Glomerular endothelial cell (primary cell): ENCODE results near the gene SCRN2. TPM values are rescaled to one million over a fixed set of nuclear protein-coding genes. Genes with fewer than 3 reads are reported as not detected.

Source experiments
- DNase-seq: peaks from one replicate; pipeline ENCODE4 v3.0.0-alpha.2; 2011; ENCODE audit warnings: low read depth, low spot score; ENCODE audit errors: extremely low read depth
- total RNA-seq: library from RNA; depleted of rRNA; stranded (reverse); fragments of >200 nt; gene quantifications from 2 replicates; pipeline ENCODE4 v1.2.3, GENCODE V29; 2015

SCRN2 gene
- total RNA-seq, 1 donor from 2014 or later, result 27.8 TPM

DNA sequence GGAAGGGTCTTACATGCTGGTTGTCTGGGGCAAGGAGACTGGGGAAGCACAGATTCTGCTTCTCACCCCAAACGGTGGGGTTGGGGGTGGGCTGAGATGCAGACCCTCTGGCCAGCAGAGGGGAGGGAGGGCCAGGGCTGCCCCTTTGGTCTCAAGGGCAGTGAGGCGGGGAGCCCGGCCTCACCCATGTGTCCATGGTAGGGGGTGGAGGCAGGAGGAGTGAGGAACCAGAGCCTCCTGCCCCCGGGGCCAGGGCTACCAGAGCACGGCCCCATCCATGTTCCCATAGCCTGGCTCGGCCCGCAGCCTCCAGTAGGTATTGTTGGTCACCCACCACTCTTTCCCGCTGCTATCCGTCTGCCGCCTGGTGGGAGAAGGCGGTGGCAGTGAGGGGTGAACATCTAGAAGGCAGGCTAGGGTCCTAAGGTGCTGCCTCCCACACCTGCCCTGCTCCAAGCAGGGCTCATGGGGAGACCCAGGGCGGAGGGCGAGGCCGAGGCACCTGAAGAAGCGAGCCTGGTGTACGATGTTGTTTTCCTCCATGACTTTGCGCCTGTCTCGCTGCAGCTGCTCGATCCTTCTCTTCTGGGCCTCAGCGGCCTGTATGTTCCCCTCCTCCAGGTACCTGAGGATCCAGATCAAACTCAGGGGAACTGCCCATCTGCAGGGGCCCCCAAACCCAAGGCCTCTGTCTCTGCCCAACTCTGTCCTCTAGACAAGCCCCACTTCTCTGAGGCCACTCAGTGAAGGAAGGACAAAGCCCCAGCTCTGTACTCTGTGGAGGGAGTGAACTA, 32.8 kb downstream of the SCRN2 start:
- DNase-seq, result no peak

DNA sequence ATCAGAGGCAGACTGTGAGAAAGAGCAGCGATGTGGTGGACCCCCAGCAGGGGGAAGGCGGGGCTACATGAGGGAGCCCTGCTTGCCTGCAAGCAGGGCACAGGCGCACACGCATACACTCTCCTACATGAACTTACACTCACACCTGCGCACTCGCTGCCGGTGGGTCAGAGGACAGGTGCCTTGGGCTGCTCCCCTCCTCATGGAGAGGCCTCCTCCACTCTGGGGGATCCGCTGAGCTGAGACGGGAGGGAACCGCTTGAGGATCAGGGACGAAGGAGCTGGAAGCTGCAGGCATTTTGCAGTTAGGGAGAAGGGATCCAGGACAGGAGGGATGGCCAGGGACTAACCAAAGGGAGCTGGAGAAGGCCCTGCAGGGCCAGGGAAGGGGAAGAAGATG, 33.7 kb downstream of the SCRN2 start:
- DNase-seq, result no peak

DNA sequence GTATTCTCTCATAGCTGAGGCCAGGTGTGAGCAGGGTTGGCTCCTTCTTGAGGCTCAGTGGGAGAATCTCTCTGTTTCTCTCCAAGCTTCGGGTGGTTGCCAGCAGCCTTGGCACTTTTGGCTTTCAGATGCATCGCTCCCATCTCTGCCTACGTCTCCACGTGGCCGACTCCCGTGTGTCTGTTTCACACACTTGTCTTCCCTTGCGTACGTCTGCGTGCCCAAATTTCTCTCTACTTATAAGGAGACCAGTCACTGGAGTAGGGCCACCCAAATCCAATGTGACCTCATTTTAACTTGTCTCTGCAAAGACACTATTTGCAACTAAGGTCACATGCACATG, 34.2 kb downstream of the SCRN2 start:
- no peak for DNase-seq

DNA sequence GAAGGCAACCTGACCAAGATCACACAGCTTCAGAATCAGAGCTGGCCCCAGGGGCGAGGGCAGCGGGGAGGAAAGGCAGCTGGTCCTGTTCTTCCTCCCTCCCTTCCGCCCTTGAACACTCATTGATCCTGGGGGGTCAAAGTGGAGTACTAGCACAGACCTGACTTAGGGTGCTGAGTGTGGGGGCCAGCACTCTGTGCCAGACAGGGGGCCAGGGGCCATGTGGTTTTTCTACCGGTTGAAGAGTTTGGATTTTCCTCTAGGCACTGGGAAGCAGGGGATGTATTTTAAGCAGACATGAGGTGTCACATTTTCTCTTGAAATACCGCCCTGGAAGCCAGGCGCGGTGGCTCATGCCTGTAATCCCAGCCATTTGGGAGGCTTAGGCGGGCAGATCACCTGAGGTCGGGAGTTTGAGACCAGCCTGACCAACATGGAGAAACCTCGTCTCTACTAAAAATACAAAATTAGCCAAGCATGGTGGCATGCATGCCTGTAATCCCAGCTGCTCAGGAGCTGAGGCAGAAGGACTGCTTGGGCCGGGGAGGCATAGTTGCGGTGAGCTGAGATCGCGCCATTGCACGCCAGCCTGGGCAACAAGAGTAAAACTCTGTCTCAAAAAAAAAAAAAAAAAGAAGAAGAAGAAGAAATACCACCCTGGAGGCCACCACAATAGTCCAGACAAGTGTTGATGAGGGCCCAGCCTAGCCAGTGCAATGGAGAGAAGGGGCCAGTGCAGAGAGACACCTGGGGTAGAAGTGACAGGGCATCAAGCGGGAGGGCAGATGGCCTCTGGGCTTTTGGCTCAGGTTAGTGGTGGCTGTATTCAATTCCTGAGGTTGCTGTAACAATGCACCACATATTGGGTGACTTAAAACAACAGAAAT, 34.8 kb downstream of the SCRN2 start:
- DNase-seq, result no peak

DNA sequence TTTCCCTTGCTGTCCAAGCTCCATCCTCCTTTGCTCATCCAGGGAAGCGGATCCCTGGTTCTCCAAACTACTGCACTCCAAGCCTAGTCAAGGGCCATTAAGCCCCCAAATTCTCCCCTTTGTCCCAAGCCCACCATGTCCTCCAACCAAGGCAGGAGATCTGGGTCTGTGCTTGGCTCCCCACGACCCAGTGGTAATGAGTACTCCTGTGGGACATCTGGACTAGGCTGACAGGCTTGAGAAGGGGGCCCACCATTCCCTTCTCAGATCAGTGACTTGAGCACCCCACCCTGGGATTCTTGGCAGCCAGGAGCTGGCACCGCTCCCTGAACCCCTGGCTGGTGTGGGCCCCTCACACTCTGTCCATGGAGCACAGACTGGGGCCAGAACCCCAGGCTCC, 36.6 kb downstream of the SCRN2 start:
- no peak for DNase-seq

DNA sequence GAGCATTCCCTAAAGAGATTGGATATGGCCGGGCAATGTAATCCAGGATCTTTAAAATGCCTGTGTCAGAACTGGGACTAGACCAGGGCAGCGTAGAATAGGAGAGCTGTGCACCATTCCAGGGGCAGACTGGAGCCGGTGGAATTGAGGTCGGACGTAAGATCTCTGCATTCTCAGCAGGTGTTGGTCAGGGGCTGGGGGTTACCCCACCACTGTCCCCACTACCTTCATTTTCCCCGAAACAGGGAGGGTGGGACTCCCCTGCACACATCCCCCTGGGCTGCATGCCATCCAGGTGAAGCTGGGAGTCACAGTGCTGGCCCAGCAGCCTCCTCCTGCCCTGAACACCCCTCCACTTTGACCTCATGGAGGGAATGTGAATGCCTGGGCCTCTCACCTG, 37.3 kb downstream of the SCRN2 start:
- no peak for DNase-seq

DNA sequence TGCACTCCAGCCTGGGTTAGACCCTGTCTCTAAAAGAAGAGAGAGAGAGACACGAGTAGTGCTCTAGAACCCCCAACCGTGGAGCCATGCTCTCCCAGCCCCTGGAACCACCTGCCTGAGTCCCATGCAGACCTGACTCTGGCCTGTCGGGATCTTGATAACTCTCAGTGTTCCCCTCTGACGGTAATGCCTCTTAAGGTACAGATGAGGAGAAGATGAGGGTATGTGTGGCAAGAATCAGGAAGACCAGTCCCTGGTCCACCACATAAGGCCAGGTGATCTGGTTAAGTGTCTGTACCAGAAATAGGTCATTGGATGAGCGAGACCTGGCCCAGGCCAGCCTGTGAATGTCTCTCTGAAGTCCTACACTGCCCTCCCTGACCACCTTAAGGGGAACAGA, 37.9 kb downstream of the SCRN2 start:
- DNase-seq, result no peak

DNA sequence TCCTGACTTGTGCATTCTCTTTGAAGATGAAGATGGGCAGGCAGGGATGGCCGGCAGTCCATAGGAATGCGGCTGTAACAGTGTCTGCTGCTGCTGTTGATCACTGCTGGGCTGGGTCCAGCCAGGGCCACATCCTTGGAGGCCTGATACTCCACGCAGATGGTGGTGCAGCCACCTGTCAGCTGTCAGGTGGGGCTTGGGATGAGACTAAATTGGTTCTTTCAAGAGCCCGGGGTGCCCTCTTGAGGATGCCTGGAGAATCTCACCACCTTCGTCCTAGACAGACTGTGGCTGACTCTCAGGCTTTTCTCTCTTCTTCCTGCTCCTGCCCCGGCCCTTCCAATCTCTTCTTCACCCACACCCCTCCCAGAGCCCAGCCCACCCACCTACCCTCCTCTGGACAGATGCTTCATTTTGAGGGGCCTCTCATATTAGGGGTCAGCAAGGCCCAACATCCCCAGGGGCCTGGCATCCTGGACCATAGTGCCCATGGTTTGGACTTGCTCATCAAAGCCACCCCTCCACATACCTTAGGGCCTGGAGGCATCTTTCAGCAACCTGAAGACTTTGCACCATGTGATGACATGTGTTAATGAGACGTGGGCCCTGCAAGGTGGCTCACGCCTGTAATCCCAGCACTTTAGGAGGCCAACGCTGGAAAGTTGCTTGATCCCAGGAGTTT, 38.6 kb downstream of the SCRN2 start:
- DNase-seq, result peak; percentile 20

DNA sequence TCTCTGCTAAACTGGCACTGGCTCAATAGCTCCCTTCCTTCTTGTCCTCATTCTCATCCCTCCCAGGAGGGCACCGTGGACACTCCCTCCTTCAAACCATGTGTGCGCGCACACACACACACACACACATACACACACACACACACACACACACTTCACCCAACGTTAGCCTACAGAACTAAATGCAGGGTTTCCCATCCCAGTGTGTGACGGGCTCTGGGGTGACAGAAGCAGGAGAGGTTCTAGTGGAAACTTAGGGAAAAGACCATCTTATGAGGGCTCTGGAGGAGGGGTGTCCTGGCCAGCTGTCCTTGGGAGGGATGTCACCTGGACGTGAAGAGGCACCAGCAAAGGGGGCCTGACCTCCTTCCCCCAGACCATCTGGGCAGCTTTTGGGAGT, 39.2 kb downstream of the SCRN2 start:
- DNase-seq, result no peak

DNA sequence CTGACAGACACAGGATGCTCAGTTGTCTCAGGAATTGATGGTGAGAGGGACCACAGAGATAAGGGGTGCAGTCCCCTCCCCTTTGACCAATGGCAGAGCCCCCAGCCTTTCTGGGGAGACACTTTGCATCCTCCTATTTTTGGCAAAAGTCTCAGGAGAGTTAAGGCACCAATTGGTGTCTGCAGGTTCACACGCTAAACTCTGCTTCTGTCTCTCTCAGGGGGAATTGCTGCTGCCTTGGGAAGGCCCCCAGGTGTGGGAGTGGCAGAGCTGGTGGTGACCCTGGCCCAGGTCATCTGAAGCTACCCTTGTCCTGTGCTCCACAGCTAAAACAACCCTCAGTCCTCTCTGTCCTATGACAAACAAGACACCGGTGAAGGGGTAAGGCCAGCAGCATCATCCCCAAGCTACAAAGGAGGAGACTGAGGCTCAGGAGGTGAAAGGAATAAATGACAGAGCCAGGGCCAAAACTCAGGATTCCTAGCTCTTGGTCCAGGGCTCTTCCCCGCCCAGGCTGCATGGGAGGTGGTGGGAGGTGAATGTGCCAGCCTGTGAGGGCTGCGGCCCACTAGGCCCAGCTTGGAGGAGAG, 39.8 kb downstream of the SCRN2 start:
- no peak for DNase-seq

DNA sequence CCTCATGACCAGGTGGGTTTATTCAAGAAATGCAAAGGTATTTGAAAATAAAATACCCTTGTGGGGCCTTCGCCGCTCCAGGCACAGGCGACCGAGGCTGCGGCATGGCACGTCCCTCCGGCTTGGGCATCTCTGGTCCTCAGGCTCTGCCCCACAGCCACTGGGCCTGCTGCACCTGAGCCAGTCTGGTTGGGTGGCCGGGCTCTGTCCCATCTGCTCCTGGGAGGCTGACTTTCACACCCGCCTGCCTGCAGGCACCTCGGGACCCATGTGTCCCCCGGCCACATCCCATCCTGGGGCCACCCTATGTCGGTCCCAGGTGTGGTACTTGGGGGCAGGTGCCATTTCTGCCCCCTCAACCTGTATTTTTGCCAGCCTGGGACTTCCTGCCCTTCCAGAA, 40.4 kb downstream of the SCRN2 start:
- DNase-seq, result no peak

DNA sequence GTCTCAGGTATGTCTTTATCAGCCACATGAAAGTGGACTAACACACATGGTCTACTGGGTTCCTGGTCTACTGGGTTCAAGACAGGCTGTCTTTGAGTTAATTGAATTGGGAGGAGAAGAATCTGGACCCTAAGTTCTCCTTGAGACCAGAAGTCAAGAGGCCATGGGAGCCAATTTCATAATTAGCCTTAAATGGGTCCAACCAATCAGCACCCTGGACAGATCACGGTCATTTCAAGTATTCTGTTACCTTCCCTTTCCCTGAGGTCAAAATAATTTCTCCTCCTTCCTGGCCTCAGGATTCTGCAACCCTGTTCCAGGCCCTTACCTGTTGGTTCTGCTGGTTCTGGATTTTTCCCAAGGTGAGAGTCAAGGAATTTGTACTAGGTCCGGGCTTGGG, 43.3 kb downstream of the SCRN2 start:
- no peak for DNase-seq

DNA sequence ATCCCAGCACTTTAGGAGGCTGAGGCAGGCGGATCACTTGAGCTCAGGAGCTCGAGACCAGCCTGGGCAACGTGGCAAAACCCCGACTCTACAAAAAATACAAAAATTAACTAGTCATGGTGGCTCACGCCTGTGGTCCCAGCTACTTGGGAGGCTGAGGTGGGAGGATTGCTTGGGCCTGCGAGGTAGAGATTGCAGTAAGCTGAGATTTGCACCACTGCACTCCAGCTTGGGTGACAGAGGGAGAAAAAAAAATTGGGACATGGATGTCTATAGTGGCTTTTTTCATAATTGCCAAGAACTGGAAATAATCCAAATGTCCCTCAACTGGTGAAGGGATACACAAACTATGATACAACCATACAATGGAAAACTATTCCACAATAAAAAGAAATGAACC, 48.1 kb downstream of the SCRN2 start:
- DNase-seq, result no peak

DNA sequence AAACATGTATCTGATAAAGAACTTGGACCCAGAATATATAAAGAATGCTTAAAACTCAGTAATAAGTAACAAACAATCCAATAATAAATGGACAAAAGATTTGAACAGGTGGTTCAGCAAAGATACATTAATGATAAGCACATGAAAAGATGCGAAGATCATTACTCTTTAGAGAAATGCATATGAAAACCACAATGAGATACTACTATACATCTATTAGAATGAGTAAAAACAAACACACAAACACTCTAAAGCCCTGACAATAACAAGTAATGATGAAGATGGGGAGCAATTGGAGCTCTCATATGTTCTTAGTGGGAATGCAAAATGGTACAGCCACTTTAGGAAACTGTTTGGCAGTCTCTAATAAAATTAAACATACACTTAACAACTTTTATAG, 48.6 kb downstream of the SCRN2 start:
- no peak for DNase-seq

DNA sequence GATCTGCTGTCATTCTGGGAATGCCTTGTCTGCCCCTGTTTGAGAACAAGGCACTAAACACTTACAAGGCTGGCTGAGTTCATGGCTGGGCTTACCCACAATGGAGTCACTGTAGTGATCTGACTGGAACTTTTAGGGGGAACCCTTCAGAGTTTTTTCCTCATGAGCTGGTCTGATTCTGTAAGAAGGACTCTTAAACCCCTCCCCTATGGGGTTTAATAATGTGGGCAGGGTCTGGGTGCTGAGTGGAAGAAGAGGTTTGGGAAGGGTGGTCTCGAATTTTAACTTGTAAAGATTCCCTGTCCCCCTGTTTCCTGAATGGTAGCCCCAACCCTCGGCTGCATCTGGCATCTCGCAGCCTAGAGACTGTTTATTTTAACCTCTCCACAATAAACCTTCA, 50.0 kb downstream of the SCRN2 start:
- DNase-seq, result no peak

DNA sequence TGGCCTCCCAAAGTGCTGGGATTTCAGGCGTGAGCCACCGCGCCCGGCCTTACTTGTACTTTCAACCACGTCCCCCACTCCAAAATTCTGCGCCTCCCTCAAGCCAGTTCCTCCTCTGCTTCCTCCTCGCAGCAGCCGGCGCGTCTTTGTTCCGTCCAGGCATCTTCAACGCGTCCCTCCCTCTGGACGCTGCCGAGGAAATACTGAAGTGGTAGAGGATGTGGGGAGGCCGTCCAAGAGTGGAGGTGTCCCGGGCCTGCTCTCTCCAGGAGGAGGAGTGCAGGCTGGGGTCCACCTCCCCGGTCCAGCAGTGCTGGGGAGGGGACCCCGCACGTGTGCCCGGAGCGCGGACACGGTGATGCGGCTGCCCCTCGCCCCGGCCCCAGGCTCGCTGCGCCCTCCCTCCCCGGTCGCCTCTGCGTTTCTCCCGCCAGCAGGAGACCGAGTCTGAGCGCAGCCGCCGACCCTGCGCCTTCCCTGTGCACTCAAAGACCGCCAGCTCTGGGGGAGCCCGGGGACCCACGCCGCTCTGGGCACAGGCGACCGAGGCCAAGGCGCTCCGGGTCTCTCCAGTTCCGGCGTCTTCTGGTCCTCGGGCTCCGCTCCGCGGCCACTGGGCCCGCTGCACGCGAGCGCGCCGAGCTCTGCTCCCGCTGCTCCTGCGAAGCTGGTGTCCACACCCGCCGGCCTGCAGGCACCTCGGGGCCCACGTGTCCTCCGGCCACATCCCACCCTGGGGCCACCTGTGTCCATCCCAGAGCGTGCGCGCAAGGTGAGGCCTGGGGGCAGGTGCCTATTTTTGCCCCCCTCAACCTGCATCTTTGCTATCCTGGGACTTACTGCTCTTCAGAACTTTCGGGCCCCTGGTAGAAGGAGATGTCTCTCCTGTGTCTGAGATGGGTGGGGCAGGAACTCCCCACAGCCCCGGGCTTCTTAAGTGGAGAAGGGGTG, 51.2 kb downstream of the SCRN2 start:
- no peak for DNase-seq
